Activated gamma-delta T cell (primary cell): ENCODE measurements around the gene KLKB1.
"Not testable (repeated sequence)": the region's sequence is repeated elsewhere in the genome, so short reads cannot be mapped to it uniquely, and the experiment has no call there.

Experiments
- DNase-seq: peaks from one replicate; lab custom pipeline; 2025; lab: John Stamatoyannopoulos, UW

The KLKB1 gene

GRCh38 chr4:186226521-186227189 is 652 bp upstream of the KLKB1 start:
- no peak for DNase-seq

GRCh38 chr4:186227744-186228513 is 622 bp downstream of the KLKB1 start:
- no peak for DNase-seq

GRCh38 chr4:186228514-186228894 is 1.2 kb downstream of the KLKB1 start:
- DNase-seq, result no peak

GRCh38 chr4:186234367-186234766 is 7.1 kb downstream of the KLKB1 start:
- no peak for DNase-seq

- no peak for DNase-seq
Observed at GRCh38 chr4:186236126-186236525, 8.8 kb downstream of the KLKB1 start.

GRCh38 chr4:186240452-186240847 is 13.1 kb downstream of the KLKB1 start:
- DNase-seq, result no peak

GRCh38 chr4:186240848-186241491 is 13.7 kb downstream of the KLKB1 start:
- no peak for DNase-seq

GRCh38 chr4:186241616-186242015 is 14.3 kb downstream of the KLKB1 start:
- DNase-seq, result no peak

GRCh38 chr4:186242031-186242430 is 14.7 kb downstream of the KLKB1 start:
- not testable (repeated sequence) for DNase-seq

- no peak for DNase-seq
Observed at GRCh38 chr4:186243331-186243730, 16.0 kb downstream of the KLKB1 start.

- no peak for DNase-seq
Observed at GRCh38 chr4:186244835-186245234, 17.5 kb downstream of the KLKB1 start.

GRCh38 chr4:186247062-186247752 is 19.9 kb downstream of the KLKB1 start:
- not testable (repeated sequence) for DNase-seq

- DNase-seq, result no peak
Observed at GRCh38 chr4:186248643-186249042, 21.3 kb downstream of the KLKB1 start.

GRCh38 chr4:186249785-186250754 is 22.8 kb downstream of the KLKB1 start:
- no peak for DNase-seq

- no peak for DNase-seq
Observed at GRCh38 chr4:186250760-186251159, 23.5 kb downstream of the KLKB1 start.

GRCh38 chr4:186255122-186255521 is 27.8 kb downstream of the KLKB1 start:
- no peak for DNase-seq

GRCh38 chr4:186258216-186258811 is 31.0 kb downstream of the KLKB1 start:
- no peak for DNase-seq

- DNase-seq, result no peak
Observed at GRCh38 chr4:186260117-186260503, 32.8 kb downstream of the KLKB1 start.

- DNase-seq, result no peak
Observed at GRCh38 chr4:186260504-186261448, 33.5 kb downstream of the KLKB1 start.

GRCh38 chr4:186264660-186265059 is 37.4 kb downstream of the KLKB1 start:
- no peak for DNase-seq
